Activated CD4-positive, alpha-beta T cell treated with anti-CD3 and anti-CD28 coated beads for 36 hours (primary cell): Measurements from ENCODE around the gene FLRT1. TPM values are rescaled to one million over a fixed set of nuclear protein-coding genes. Genes with fewer than 3 reads are reported as not detected.

Source experiments
- ATAC-seq: fragments of 200-7000 bp; cut with Tn5 transposase; one replicate; pipeline ENCODE4 v1.10.0; 2021; ENCODE audit warnings: mild to moderate bottlenecking, moderate library complexity
- CTCF ChIA-PET: fragments of 350-600 bp; sonication (Branson Sonifier 250); formaldehyde crosslinking; loops from one replicate; lab custom pipeline; 2021; ENCODE audit warnings: antibody characterized with exemption; lab: Charles Lee
- POLR2A ChIA-PET: fragments of 350-600 bp; sonication (Branson Sonifier 250); formaldehyde crosslinking; loops from one replicate; lab custom pipeline; 2021; ENCODE audit warnings: antibody characterized with exemption, inconsistent platforms; lab: Charles Lee
- DNase-seq: peaks from one replicate; pipeline ENCODE4 v3.0.0-alpha.2; 2020
- H3K27ac Mint-ChIP-seq: one replicate; pipeline ENCODE4 v1.8.0; 2021; ENCODE audit warnings: mixed read lengths
- H3K27me3 Mint-ChIP-seq: one replicate; pipeline ENCODE4 v1.8.0; 2021; ENCODE audit warnings: mixed read lengths
- H3K36me3 Mint-ChIP-seq: one replicate; pipeline ENCODE4 v1.8.0; 2021; ENCODE audit warnings: low read depth, mixed read lengths
- H3K4me1 Mint-ChIP-seq: one replicate; pipeline ENCODE4 v1.8.0; 2021; ENCODE audit warnings: mixed read lengths
- H3K4me3 Mint-ChIP-seq: one replicate; pipeline ENCODE4 v1.8.0; 2021; ENCODE audit warnings: mild to moderate bottlenecking, moderate library complexity, mixed read lengths
- H3K9me3 Mint-ChIP-seq: one replicate; pipeline ENCODE4 v1.8.0; 2021; ENCODE audit warnings: low read depth, mixed read lengths
- intact Hi-C, 2 experiments: fragments of 100-400 bp; cut with DNase I in 1 of 2; cut with micrococcal nuclease in 1 of 2; formaldehyde crosslinking; loops; one replicate each; pipeline versions ENCODE4 v1.14.2 to v1.15.1; 2022 to 2024; cut with DNase I, micrococcal nuclease
- total RNA-seq, 2 experiments: library from RNA; stranded (reverse); gene quantifications; one replicate each; pipeline ENCODE4 v1.2.3, GENCODE V29; 2021

The FLRT1 gene
- total RNA-seq, 2 experiments from 2014 or later, result 0.21 to 0.25 TPM

DNA sequence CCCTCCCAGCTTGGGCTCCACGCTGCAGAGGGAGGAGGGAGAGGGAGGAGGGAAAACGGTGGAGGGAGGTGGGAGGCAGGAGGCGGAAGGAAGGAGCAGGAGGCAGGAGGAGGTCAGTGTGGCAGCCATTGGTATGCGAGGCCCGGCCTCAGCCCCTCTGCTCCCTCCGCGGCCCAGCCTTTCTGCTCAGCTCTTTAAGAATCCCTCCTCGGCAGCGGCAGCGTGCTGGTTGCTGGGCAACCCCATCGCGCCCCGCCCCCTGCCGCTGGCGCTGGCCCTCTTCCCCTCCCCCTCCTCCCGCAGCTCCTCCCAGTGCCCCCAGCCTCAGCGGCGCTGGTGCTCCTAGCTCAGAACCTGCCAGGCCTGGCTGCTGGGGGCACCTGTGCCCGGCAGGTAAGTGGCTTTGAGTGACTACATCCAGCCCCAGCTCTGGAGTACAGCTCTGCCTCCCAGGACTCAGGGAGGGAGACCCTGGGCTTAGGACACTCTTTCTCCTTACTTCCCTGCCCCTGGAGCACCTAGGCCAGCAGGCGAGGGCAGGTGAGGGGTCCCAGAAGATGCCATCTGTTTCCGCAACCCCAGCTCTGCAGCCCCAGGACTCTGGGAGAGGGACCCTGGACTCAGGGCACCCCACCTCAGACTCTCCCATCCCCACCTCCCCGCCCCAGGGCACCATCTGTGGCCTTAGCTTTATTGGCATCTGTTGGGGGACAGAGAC, 7.2 kb upstream of the FLRT1 start:
- peaks cover 14% of the 10 kb centered on the region for H3K27me3 Mint-ChIP-seq
- ChIA-PET POLR2A (no interaction called here), CTCF (interaction anchor here (0.6 to 0.8 kb wide), 2 partner anchors 21 to 70 kb away, joined by 3 read pairs; no protein-coding TSS in a partner anchor)
- no peak overlapping the region for H3K4me3 Mint-ChIP-seq
- no peaks in the 10 kb centered on the region for H3K36me3 Mint-ChIP-seq
- DNase-seq (peak; percentile 46), ATAC-seq (peak; percentile 42)
- intact Hi-C loops, result no loop called here
- no peak overlapping the region for H3K27ac Mint-ChIP-seq
- no peaks in the 10 kb centered on the region for H3K9me3 Mint-ChIP-seq
- no peaks in the 10 kb centered on the region for H3K4me1 Mint-ChIP-seq

DNA sequence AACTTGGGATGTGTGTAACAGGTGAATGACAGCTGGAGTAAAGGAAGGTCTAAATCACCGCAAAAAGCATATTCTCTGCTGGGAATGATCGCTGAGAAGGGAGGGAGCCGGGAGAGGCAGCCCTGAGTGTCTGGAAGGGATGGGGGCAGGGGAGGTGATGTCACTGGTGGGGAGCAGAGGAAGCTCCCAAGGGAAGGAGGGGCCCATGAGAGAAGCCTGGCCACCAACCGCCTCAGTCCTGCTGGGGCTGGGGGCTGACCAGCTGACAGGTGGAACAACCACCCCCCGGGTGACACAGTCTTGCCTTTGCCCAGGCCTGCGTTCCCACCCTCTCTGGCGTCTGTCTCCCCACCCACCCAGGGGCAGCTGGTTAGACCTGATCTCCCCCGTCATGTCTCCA, 6.0 kb upstream of the FLRT1 start:
- Mint-ChIP-seq H3K4me1 (no peaks in the 10 kb centered on the region), H3K9me3 (no peaks in the 10 kb centered on the region), H3K36me3 (no peaks in the 10 kb centered on the region), H3K27ac (no peak overlapping the region), H3K4me3 (no peak overlapping the region), H3K27me3 (peaks cover 23% of the 10 kb centered on the region)
- ChIA-PET CTCF (no interaction called here), POLR2A (no interaction called here)
- ATAC-seq (no peak), DNase-seq (no peak)
- intact Hi-C loops, result no loop called here

DNA sequence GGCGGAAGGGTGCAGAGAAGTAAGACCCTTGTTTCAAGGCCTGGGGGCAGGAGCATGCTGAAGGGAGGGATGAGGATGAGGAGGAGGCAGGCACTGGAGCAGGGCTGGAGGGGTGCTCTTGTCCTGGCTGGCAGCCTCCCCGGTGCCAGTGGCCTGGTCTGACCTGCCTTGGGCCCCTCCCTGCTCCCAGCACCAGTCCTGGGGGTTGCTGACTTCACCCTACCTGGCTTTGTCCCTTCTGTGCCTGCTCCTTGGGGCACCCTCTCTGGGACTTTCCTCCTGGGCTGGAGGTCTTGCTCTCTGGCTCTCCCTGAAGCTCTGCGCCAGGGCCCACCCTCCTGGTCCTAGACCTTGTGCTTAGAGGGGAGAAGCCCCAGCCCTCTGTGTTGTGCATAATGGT, 4.7 kb upstream of the FLRT1 start:
- DNase-seq (no peak), ATAC-seq (no peak)
- ChIA-PET CTCF (no interaction called here), POLR2A (interaction anchor here (0.7 kb wide), 1 partner anchor 44 kb away, joined by 3 read pairs; no protein-coding TSS in a partner anchor)
- intact Hi-C loops, result no loop called here
- Mint-ChIP-seq H3K27ac (no peak overlapping the region), H3K9me3 (no peaks in the 10 kb centered on the region), H3K36me3 (no peaks in the 10 kb centered on the region), H3K4me1 (peaks cover 5% of the 10 kb centered on the region), H3K4me3 (no peak overlapping the region), H3K27me3 (peaks cover 29% of the 10 kb centered on the region)

DNA sequence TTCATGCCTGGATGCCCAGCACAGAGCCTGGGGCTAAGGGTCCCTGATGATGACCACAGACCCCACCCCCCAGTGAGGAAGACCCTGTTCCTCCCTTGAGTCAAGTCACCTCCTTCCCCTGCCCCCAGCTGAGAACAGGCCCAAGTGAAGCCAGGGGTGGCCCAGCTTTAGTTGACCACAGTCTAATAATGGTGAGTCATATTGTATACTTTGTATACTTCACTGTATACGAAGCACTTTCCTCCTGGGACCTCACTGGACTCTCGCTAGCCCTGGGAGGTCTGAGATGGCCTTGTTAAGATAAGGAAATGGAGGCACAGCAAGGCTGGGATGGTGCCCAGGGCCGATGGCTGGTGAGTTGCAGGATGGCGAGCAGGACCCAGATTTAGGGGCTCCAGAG, 3.7 kb upstream of the FLRT1 start:
- no peak for ATAC-seq
- Mint-ChIP-seq H3K27me3 (peaks cover 29% of the 10 kb centered on the region), H3K36me3 (no peaks in the 10 kb centered on the region), H3K4me1 (peaks cover 5% of the 10 kb centered on the region), H3K27ac (no peak overlapping the region), H3K4me3 (no peak overlapping the region), H3K9me3 (no peaks in the 10 kb centered on the region)
- intact Hi-C loops, result no loop called here
- ChIA-PET POLR2A (no interaction called here), CTCF (interaction anchor here (0.6 to 0.7 kb wide), 2 partner anchors 52 to 782 kb away, joined by 3 read pairs; no protein-coding TSS in a partner anchor)
- DNase-seq, result no peak

DNA sequence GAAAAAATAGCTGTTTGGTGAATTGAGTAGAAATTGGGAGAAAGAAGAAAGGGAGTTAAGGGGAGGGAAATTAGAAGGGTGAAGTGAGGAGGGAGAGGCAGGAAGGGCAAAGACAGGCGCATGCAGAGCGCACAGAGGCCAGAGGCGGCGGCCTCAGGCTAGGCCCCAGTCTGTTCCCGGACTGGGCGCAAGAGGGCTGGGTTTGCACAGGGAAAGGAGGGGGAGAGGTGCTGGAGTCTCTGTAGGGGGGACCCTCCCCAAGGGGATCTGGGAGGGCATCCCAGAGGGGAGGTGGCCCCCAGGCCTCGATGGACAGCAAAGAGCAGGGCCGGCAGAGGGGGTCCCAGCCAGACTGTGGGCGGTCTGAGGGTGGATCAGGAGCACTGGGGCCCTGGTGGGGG, 1.3 kb upstream of the FLRT1 start:
- Mint-ChIP-seq H3K9me3 (no peaks in the 10 kb centered on the region), H3K27ac (no peak overlapping the region), H3K4me1 (peaks cover 5% of the 10 kb centered on the region), H3K27me3 (peaks cover 32% of the 10 kb centered on the region), H3K36me3 (no peaks in the 10 kb centered on the region), H3K4me3 (no peak overlapping the region)
- no peak for DNase-seq
- intact Hi-C loops, result no loop called here
- ChIA-PET CTCF (interaction anchor here (0.9 kb wide), 1 partner anchor 114 kb away, joined by 4 read pairs; no protein-coding TSS in a partner anchor), POLR2A (no interaction called here)
- ATAC-seq, result no peak

DNA sequence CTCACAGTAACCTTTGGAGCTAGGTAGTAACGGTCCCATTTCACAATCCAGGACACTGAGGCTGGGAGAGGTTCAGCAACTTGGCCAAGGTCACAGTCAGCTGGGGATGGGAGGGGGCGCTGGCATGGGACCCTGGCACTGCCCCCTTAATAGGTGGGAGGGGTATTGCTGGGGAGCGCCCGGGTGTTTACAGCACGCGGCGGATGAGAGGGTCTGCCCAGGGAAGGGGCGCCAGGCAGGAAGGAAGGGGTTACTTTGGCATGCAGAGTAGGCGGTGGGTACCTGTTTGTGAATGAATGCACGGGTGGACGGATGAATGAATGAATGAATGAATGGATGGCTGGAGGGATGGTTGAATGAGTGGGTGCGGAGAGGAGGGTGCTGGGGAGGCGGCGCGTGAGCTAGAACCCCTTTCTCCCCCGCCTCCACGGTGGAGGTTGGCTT, 628 bp upstream of the FLRT1 start:
- POLR2A ChIA-PET, result no interaction called here
- no peaks in the 10 kb centered on the region for H3K36me3 Mint-ChIP-seq
- no peaks in the 10 kb centered on the region for H3K9me3 Mint-ChIP-seq
- intact Hi-C loops, result no loop called here
- no peak overlapping the region for H3K27ac Mint-ChIP-seq
- no peak for DNase-seq
- CTCF ChIA-PET, result no interaction called here
- peaks cover 31% of the 10 kb centered on the region for H3K27me3 Mint-ChIP-seq
- peaks cover 5% of the 10 kb centered on the region for H3K4me1 Mint-ChIP-seq
- ATAC-seq, result no peak
- peak overlapping the region; percentile 45 for H3K4me3 Mint-ChIP-seq

DNA sequence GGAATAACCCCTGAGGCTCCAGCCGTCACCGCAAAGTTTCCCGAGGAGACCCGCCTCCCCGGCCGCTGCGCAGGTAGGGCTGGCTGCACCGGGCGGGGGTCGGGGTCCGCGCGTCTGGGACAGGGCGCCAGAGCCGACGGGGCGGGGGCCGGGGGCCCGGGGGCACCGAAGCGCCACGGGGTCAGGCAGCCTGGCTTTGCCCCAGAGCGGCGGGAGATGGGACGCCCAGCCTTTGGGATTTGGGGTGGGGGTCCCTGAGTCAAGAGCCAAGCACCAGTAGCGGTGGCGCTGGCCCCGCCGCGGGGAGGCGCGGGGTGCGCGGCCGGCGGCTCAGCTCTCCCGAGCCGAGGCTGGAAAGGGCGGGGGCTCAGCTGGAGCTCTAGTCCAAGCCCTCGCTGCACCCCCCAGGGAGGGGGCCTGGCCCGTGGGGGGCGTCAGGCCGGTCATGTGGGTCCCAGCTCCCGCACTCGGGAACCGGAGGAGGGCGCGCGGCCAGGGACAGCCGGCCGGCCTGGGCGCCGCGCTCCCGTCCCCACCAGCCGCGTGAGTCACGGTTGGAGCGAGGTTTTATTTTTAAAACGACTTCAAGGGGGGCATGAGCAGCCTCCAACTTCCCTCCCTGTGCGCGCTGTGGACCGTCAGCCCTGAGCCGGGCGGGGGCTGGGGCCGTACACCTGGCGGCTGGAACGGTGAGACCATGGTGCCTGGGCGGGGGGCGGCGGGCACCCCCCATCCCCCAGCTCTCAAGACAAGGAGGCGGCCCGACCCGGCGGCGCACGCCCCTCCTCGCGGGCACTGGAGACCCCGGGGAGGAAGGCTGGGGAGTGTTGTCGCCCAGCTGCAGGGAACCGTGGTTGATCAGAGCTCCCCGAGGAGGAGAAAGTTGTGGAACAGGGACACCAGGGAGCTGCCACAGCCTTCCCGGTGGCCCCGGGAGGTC, 626 bp downstream of the FLRT1 start:
- DNase-seq (peak; percentile 19), ATAC-seq (no peak)
- Mint-ChIP-seq H3K9me3 (no peaks in the 10 kb centered on the region), H3K27ac (no peak overlapping the region), H3K4me1 (peaks cover 5% of the 10 kb centered on the region), H3K27me3 (peaks cover 28% of the 10 kb centered on the region), H3K36me3 (no peaks in the 10 kb centered on the region), H3K4me3 (no peak overlapping the region)
- intact Hi-C loops, result no loop called here
- POLR2A ChIA-PET, result no interaction called here
- CTCF ChIA-PET, result interaction anchor here (0.7 to 0.8 kb wide), 2 partner anchors 107 to 117 kb away, joined by 3 to 4 read pairs; no protein-coding TSS in a partner anchor

DNA sequence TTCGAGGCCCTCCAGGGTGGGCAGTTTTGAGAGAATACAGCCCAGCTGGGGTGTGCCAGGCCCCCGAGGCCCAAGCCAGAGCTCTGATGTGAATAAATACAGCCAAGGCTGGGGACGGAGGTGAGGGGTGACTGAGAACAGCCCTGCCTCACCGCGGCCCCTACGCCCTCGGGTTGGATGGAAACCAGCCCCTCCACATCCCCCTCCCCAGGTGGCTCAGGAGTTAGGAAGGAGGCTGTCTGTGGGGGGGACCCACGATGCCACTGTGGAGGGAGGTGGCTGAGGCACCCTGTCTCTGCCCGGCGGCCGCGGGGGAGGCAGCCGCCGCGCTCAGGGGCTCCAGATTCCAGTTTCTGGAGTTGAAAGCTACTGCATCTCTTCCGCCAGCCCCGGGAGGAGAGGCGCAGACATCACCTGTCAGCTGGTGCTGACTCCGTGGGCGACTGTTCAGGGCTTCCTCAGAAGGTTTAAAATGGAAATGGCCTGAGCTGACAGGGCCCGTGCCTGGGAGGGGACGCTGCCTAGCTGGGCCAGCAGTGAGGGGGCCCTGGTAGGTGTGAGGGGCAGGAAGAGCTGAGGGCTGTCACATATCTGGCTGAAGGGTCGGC, 1.4 kb downstream of the FLRT1 start:
- POLR2A ChIA-PET, result interaction anchor here (0.6 kb wide), 1 partner anchor 67 kb away, joined by 3 read pairs; no protein-coding TSS in a partner anchor
- Mint-ChIP-seq H3K4me1 (peaks cover 5% of the 10 kb centered on the region), H3K4me3 (no peak overlapping the region), H3K27ac (no peak overlapping the region), H3K36me3 (no peaks in the 10 kb centered on the region), H3K27me3 (peaks cover 28% of the 10 kb centered on the region), H3K9me3 (no peaks in the 10 kb centered on the region)
- peak; percentile 24 for ATAC-seq
- peak; percentile 26 for DNase-seq
- intact Hi-C loops, result no loop called here
- CTCF ChIA-PET, result interaction anchor here (0.7 to 0.8 kb wide), 2 partner anchors 106 to 116 kb away, joined by 3 to 4 read pairs; no protein-coding TSS in a partner anchor

DNA sequence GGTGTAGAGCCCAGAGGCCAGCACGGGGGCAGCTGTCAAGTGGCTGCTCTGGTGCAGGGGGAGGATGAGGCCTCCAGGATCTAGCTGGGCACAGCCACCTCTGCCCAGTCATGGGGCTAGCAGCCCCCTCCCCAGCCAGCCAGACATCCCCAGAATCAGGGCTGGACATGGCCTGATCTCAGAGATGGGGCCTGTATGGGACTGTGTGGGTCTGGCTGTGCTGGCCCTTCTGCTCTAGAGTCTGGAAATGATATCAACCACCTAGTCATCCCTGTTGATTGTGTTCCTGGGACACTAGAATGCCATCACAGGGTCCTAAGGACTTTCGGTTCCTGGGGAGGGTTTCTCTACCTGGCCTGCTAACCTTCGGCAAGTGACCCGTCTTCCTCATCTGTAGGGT, 2.8 kb downstream of the FLRT1 start:
- H3K4me3 Mint-ChIP-seq, result no peak overlapping the region
- ChIA-PET POLR2A (no interaction called here), CTCF (no interaction called here)
- H3K9me3 Mint-ChIP-seq, result no peaks in the 10 kb centered on the region
- no peak for DNase-seq
- peaks cover 5% of the 10 kb centered on the region for H3K4me1 Mint-ChIP-seq
- H3K27ac Mint-ChIP-seq, result no peak overlapping the region
- no peaks in the 10 kb centered on the region for H3K36me3 Mint-ChIP-seq
- intact Hi-C loops, result no loop called here
- H3K27me3 Mint-ChIP-seq, result peaks cover 25% of the 10 kb centered on the region
- no peak for ATAC-seq

DNA sequence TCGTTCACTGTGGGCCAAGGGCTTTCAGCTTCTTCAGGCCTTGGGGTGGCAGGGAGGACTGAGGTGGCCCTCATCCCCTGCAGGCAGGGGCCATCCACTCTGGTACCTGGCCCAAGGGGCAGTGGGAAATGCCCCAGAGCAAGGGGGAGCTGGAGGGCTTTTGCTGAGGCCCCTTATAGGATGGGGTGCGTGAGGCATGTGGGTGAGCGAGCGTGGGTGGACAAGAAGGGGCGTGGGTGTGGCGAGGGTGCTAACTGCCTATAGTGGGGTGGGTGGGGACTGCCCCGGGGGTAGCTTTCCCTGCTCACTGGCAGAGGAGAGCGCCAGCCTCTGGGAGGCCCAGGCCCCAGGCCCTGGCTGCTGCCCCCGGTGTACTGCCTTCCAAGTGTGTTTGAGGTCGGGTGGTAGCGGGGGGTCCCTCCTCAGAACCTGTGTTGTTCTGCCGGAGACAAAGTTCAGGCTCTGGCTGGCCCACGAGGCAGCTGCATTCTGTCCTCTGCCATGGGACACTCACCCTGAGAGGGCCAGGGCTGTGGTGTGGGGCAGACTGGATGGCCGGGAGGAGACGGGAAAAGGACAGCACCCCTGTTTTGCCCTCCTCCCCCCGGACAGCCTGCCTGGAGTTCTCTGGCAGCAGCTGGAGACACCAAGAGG, 3.4 kb downstream of the FLRT1 start:
- CTCF ChIA-PET, result interaction anchor here (0.5 kb wide), 1 partner anchor 82 kb away, joined by 3 read pairs; no protein-coding TSS in a partner anchor
- peaks cover 20% of the 10 kb centered on the region for H3K27me3 Mint-ChIP-seq

More for the DNA sequence above, 3.4 kb downstream of the FLRT1 start:
- H3K9me3 Mint-ChIP-seq, result no peaks in the 10 kb centered on the region
- H3K36me3 Mint-ChIP-seq, result no peaks in the 10 kb centered on the region
- ATAC-seq (no peak), DNase-seq (no peak)
- POLR2A ChIA-PET, result no interaction called here
- no peak overlapping the region for H3K4me3 Mint-ChIP-seq
- H3K4me1 Mint-ChIP-seq, result peaks cover 5% of the 10 kb centered on the region
- intact Hi-C loops, result no loop called here
- H3K27ac Mint-ChIP-seq, result no peak overlapping the region
